Heart left ventricle (tissue), 13 donors: ENCODE results near the gene LRRC52.

Experiments
- CTCF ChIP-seq, 12 donors: fragments of 200-600 bp; sonication (generic) in 4 of 12; IDR thresholded peaks; one replicate each; pipeline versions ENCODE4 v1.5.0 to v1.8.0; 2018 to 2022; ENCODE audit warnings: antibody characterized with exemption in 12 of 12, mild to moderate bottlenecking in 5 of 12
- POLR2A ChIP-seq, 2 donors: fragments of 450-650 bp; IDR thresholded peaks; one replicate each; pipeline ENCODE4 v1.6.1; 2017; ENCODE audit warnings: antibody characterized with exemption in 2 of 2, mild to moderate bottlenecking in 2 of 2, moderate library complexity in 2 of 2
- donor health status: ischemic (EF 13 %, LVEDD 7.1; RV severe dilation, severe dysfunction).
- donor health status: DM: no; HTN: yes; CAD: no.
- donor health status: DM: no; HTN: no; CAD: no.
- donor health status: ischemic (EF 25% LVEDD 6.9; RV normal size, moderate dysfunction).
- donor health status: ischemic (EF 25% LVEDD 5.7; RV mildly dilated, moderate dysfunction).
- donor health status: ischemic (EF 35%, LVEDD 5.7; RV mildly dilated, moderate dysfunction).
- donor health status: nonischemic (EF 11% LVEDD 7.7; RV severe dilation, severe dysfunction).
- donor health status: DM: yes; HTN: yes; CAD: no.
- donor health status: PGD.
- donor health status: ischemic (EF 29% LVEDD 5.4; RV normal size, mild dysfunction).
- donor health status: nonischemic (EF 23%, LVEDD 6.1; RV moderate dilation, normal function).

GRCh38 chr1:165581926-165582325 lies 38.1 kb downstream of the LRRC52 start:
- TF ChIP-seq CTCF (IDR thresholded peaks at IDR 0.05) (no peak), POLR2A (IDR thresholded peaks at IDR 0.05) (no peak)
